Retina (tissue), 1 donor: Measurements from ENCODE around the gene FAM24B.

ENCODE experiments used
- DNase-seq: peaks from one replicate; pipeline ENCODE4 v3.0.0-alpha.2; 2016

FAM24B gene

GRCh38 chr10:122856902-122857301 lies 22.5 kb downstream of the FAM24B start:
- DNase-seq = no peak

GRCh38 chr10:122855745-122856144 lies 23.6 kb downstream of the FAM24B start:
- DNase-seq = no peak

- no peak for DNase-seq
Measured at GRCh38 chr10:122854648-122855047, 24.7 kb downstream of the FAM24B start.

GRCh38 chr10:122853665-122854313 lies 25.6 kb downstream of the FAM24B start:
- DNase-seq = no peak

- DNase-seq = no peak
Measured at GRCh38 chr10:122852261-122852660, 27.1 kb downstream of the FAM24B start.

GRCh38 chr10:122850705-122851640 lies 28.4 kb downstream of the FAM24B start:
- no peak for DNase-seq

- no peak for DNase-seq
Measured at GRCh38 chr10:122849900-122850605, 29.3 kb downstream of the FAM24B start.

- DNase-seq = no peak
Measured at GRCh38 chr10:122849090-122849489, 30.3 kb downstream of the FAM24B start.

- no peak for DNase-seq
Measured at GRCh38 chr10:122847782-122848604, 31.4 kb downstream of the FAM24B start.

GRCh38 chr10:122845783-122846332 lies 33.5 kb downstream of the FAM24B start, which contains the start of gene CUZD1:
CUZD1 (minus strand) TSS chr10:122845857; CDS start chr10:122845843, 14 bp downstream.
- DNase-seq = no peak

- no peak for DNase-seq
Measured at GRCh38 chr10:122844146-122844545, 35.2 kb downstream of the FAM24B start.

- DNase-seq = no peak
Measured at GRCh38 chr10:122841569-122841968, 37.8 kb downstream of the FAM24B start.

GRCh38 chr10:122839505-122839904 lies 39.9 kb downstream of the FAM24B start:
- DNase-seq = no peak

- DNase-seq = no peak
Measured at GRCh38 chr10:122838880-122839279, 40.5 kb downstream of the FAM24B start.

- no peak for DNase-seq
Measured at GRCh38 chr10:122835908-122836307, 43.5 kb downstream of the FAM24B start.

GRCh38 chr10:122830965-122831353 lies 48.4 kb downstream of the FAM24B start:
- DNase-seq = no peak

- DNase-seq = no peak
Measured at GRCh38 chr10:122830273-122830964, 49.0 kb downstream of the FAM24B start.

- DNase-seq = no peak
Measured at GRCh38 chr10:122829454-122829853, 49.9 kb downstream of the FAM24B start.

- DNase-seq = no peak
Measured at GRCh38 chr10:122828716-122829255, 50.6 kb downstream of the FAM24B start.

GRCh38 chr10:122827302-122827701 lies 52.1 kb downstream of the FAM24B start:
- no peak for DNase-seq
